ENCODE data around the gene FRMD4B.

GRCh38 chr3:69318410-69318809 lies 67.5 kb downstream of the FRMD4B start:
- TF ChIP-seq SMAD1 (IDR thresholded peaks at IDR 0.05; ENCODE audit: low read depth, partially characterized antibody): no peak
- no peak for TF ChIP-seq CTCF (IDR thresholded peaks at IDR 0.05 in 2 of 3, conservative IDR thresholded peaks at IDR 0.05 in 1 of 3; ENCODE audit: control insufficient read depth in 2 of 3, extremely low read depth in 1 of 3, insufficient read depth in 1 of 3, low read depth in 3 of 3, low read length in 3 of 3)
- TF ChIP-seq, protein P1, sequence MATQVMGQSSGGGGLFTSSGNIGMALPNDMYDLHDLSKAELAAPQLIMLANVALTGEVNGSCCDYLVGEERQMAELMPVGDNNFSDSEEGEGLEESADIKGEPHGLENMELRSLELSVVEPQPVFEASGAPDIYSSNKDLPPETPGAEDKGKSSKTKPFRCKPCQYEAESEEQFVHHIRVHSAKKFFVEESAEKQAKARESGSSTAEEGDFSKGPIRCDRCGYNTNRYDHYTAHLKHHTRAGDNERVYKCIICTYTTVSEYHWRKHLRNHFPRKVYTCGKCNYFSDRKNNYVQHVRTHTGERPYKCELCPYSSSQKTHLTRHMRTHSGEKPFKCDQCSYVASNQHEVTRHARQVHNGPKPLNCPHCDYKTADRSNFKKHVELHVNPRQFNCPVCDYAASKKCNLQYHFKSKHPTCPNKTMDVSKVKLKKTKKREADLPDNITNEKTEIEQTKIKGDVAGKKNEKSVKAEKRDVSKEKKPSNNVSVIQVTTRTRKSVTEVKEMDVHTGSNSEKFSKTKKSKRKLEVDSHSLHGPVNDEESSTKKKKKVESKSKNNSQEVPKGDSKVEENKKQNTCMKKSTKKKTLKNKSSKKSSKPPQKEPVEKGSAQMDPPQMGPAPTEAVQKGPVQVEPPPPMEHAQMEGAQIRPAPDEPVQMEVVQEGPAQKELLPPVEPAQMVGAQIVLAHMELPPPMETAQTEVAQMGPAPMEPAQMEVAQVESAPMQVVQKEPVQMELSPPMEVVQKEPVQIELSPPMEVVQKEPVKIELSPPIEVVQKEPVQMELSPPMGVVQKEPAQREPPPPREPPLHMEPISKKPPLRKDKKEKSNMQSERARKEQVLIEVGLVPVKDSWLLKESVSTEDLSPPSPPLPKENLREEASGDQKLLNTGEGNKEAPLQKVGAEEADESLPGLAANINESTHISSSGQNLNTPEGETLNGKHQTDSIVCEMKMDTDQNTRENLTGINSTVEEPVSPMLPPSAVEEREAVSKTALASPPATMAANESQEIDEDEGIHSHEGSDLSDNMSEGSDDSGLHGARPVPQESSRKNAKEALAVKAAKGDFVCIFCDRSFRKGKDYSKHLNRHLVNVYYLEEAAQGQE (IDR thresholded peaks at IDR 0.05; ENCODE audit: low read depth, low read length): no peak
- no peak for TF ChIP-seq NR2C2 (IDR thresholded peaks at IDR 0.05; ENCODE audit: borderline replicate concordance, control insufficient read depth, insufficient read length, low read depth)
- TF ChIP-seq CBX3 (IDR thresholded peaks at IDR 0.05; ENCODE audit: borderline replicate concordance, low read depth): no peak
- no peak for TF ChIP-seq ZNF274 (IDR thresholded peaks at IDR 0.05; ENCODE audit: insufficient read depth, insufficient read length)
- no peak for TF ChIP-seq CEBPB (IDR thresholded peaks at IDR 0.05; ENCODE audit: borderline replicate concordance in 1 of 2, low read depth in 2 of 2, low read length in 2 of 2)
- no peak for TF ChIP-seq POLR2A (IDR thresholded peaks at IDR 0.05; ENCODE audit: low read depth, low read length)
- no peak for TF ChIP-seq RFX5 (IDR thresholded peaks at IDR 0.05; ENCODE audit: low read depth, low read length)
- TF ChIP-seq, protein P2, sequence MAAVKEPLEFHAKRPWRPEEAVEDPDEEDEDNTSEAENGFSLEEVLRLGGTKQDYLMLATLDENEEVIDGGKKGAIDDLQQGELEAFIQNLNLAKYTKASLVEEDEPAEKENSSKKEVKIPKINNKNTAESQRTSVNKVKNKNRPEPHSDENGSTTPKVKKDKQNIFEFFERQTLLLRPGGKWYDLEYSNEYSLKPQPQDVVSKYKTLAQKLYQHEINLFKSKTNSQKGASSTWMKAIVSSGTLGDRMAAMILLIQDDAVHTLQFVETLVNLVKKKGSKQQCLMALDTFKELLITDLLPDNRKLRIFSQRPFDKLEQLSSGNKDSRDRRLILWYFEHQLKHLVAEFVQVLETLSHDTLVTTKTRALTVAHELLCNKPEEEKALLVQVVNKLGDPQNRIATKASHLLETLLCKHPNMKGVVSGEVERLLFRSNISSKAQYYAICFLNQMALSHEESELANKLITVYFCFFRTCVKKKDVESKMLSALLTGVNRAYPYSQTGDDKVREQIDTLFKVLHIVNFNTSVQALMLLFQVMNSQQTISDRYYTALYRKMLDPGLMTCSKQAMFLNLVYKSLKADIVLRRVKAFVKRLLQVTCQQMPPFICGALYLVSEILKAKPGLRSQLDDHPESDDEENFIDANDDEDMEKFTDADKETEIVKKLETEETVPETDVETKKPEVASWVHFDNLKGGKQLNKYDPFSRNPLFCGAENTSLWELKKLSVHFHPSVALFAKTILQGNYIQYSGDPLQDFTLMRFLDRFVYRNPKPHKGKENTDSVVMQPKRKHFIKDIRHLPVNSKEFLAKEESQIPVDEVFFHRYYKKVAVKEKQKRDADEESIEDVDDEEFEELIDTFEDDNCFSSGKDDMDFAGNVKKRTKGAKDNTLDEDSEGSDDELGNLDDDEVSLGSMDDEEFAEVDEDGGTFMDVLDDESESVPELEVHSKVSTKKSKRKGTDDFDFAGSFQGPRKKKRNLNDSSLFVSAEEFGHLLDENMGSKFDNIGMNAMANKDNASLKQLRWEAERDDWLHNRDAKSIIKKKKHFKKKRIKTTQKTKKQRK (IDR thresholded peaks at IDR 0.05; ENCODE audit: low read depth, low read length): no peak
- no peak for TF ChIP-seq YY1 (IDR thresholded peaks at IDR 0.05; ENCODE audit: low read depth, low read length)
